ENCODE data around the gene CDH23.

DNA sequence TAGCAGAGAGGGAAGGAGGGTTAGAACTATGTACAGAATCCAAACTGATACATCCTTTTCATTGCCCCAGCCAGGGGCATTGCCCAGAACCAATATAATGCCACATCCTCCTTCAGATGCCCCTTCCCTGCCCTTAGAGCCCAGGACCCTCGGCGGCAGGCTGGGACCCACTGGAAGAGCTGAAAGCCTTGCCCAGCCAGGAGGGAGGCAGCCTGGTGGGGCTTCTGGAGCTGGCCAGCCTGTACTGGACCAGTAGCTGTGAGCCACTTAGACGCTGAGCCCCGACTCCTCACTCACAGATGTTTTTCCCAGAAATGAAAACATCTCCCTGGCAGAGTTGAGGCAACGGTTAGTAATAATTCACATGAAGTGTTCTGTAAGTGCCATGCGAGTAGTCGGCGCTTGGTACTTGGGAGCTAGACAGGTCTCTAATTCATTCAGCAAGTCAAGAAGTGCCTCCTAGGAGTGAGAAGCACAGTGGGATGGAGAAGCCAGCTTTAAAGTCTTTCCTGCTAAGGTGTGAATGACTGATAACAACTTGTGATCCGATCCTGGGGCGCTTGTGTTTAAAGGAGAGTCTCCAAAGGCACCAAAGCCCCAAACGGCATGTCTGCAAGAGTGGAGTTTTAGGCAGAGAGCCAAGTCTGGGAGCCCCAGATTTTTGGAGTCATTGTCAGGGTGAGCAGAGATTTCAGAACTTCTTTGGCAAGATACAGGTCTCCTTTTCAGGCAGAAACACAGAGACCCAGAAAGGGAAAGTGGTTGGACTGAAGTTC lies 366.8 kb downstream of the CDH23 start:
- TF ChIP-seq, protein P1, sequence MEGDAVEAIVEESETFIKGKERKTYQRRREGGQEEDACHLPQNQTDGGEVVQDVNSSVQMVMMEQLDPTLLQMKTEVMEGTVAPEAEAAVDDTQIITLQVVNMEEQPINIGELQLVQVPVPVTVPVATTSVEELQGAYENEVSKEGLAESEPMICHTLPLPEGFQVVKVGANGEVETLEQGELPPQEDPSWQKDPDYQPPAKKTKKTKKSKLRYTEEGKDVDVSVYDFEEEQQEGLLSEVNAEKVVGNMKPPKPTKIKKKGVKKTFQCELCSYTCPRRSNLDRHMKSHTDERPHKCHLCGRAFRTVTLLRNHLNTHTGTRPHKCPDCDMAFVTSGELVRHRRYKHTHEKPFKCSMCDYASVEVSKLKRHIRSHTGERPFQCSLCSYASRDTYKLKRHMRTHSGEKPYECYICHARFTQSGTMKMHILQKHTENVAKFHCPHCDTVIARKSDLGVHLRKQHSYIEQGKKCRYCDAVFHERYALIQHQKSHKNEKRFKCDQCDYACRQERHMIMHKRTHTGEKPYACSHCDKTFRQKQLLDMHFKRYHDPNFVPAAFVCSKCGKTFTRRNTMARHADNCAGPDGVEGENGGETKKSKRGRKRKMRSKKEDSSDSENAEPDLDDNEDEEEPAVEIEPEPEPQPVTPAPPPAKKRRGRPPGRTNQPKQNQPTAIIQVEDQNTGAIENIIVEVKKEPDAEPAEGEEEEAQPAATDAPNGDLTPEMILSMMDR (IDR thresholded peaks at IDR 0.05), result no peak
- no peak for TF ChIP-seq POLR2A (IDR thresholded peaks at IDR 0.05)
